H1 (cell line): ENCODE measurements around the gene BRCA2. TPM values are rescaled to one million over a fixed set of nuclear protein-coding genes. Genes with fewer than 3 reads are reported as not detected.

Experiments
- ATF2 ChIP-seq: IDR thresholded peaks from 2 replicates; pipeline ENCODE4 v1.6.1; 2012; ENCODE audit warnings: low read length, inconsistent platforms
- BRCA1 ChIP-seq: IDR thresholded peaks from 2 replicates; pipeline ENCODE4 v1.6.1; 2012; ENCODE audit warnings: low read depth, low read length, improper control_type of control experiment
- CBX8 ChIP-seq: fragments of 300-800, 300-1000 bp; sonication (generic); IDR thresholded peaks from 2 replicates; pipeline ENCODE4 v1.7.1; 2016; ENCODE audit warnings: low read depth, low read length, borderline replicate concordance
- CREB1 ChIP-seq: IDR thresholded peaks from 2 replicates; pipeline ENCODE4 v1.6.1; 2012; ENCODE audit warnings: inconsistent platforms
- EZH2 ChIP-seq: fragments of 200-600 bp; sonication (generic); IDR thresholded peaks from 2 replicates; pipeline ENCODE4 v1.7.1; 2012; ENCODE audit warnings: low read depth, mild to moderate bottlenecking, moderate library complexity, low read length, inconsistent platforms; ENCODE audit not compliant: severe bottlenecking
- KDM5A ChIP-seq: fragments of 200-600 bp; IDR thresholded peaks from 2 replicates; pipeline ENCODE4 v1.7.1; 2012; ENCODE audit warnings: mild to moderate bottlenecking, low read length, inconsistent platforms, mixed read lengths
- NANOG ChIP-seq: IDR thresholded peaks from 2 replicates; pipeline ENCODE4 v1.6.1; 2011; ENCODE audit warnings: low read length, low read depth, mild to moderate bottlenecking, inconsistent platforms; ENCODE audit not compliant: insufficient read depth, poor library complexity, severe bottlenecking
- RBBP5 ChIP-seq: IDR thresholded peaks from 2 replicates; pipeline ENCODE4 v1.7.1; 2012; ENCODE audit warnings: low read depth, mild to moderate bottlenecking, inconsistent platforms, low read length, moderate library complexity, borderline replicate concordance
- RFX5 ChIP-seq: IDR thresholded peaks from 2 replicates; pipeline ENCODE4 v1.6.1; 2011; ENCODE audit warnings: low read depth, low read length, improper control_type of control experiment, borderline replicate concordance
- SIN3A ChIP-seq, 2 experiments: IDR thresholded peaks in 1 of 2; conservative IDR thresholded peaks in 1 of 2; 2 replicates each; pipeline ENCODE4 v1.6.1; 2011 to 2012; ENCODE audit warnings: low read length in 2 of 2, improper control_type of control experiment in 1 of 2, low read depth in 1 of 2, mild to moderate bottlenecking in 1 of 2
- SIRT6 ChIP-seq: IDR thresholded peaks from one replicate; pipeline ENCODE4 v1.7.1; 2012; ENCODE audit warnings: low read length, inconsistent platforms
- SP2 ChIP-seq: IDR thresholded peaks from 2 replicates; pipeline ENCODE4 v1.6.1; 2012; ENCODE audit warnings: mild to moderate bottlenecking, low read length, inconsistent platforms
- TEAD4 ChIP-seq: IDR thresholded peaks from 2 replicates; pipeline ENCODE4 v1.6.1; 2012; ENCODE audit warnings: low read depth, low read length, inconsistent platforms, mixed read lengths
- ZNF274 ChIP-seq: IDR thresholded peaks from 2 replicates; pipeline ENCODE4 v1.7.0; 2012; ENCODE audit warnings: low read length, borderline replicate concordance; ENCODE audit errors: extremely low read depth
- polyA plus RNA-seq, 7 experiments: library from polyadenylated mRNA; depleted of rRNA in 3 of 7; stranded (reverse) in 5 of 7; unstranded in 2 of 7; fragments of >200 nt in 5 of 7; fragments of 200-250 nt in 2 of 7; gene quantifications; 1 replicate in 5 of 7; 2 replicates in 1 of 7; 4 replicates in 1 of 7; pipeline versions ENCODE4 v1.2.1 to v1.2.3, GENCODE V29; 2011 to 2013; ENCODE audit warnings: missing spikeins in 2 of 7, mixed read lengths in 2 of 7
- total RNA-seq: library from RNA; stranded (reverse); fragmentation: NEBNext Ultra II Directional; extraction: Animal tissue kit (Norgen Biotek cat#: 25700); gene quantifications from 2 replicates; pipeline ENCODE4 v1.2.1, GENCODE V29; 2021

Gene BRCA2
- total and polyA plus RNA-seq, 2 of the 8 experiments (the other 6 are each of a cell fraction or from before 2014, with no cell fraction given) = 4.2 to 24.9 TPM

- TF ChIP-seq ATF2 (no peak), SIRT6 (no peak), EZH2 (no peak), NANOG (no peak), SP2 (no peak), RFX5 (no peak), BRCA1 (no peak), ZNF274 (no peak), KDM5A (no peak), CBX8 (no peak), RBBP5 (no peak), CREB1 (peak; percentile 82), TEAD4 (no peak), SIN3A (conservative IDR thresholded peaks at IDR 0.05 in 1 of 2, IDR thresholded peaks at IDR 0.05 in 1 of 2; ENCODE audit: low read depth in 1 of 2, low read length in 2 of 2) (peak; percentile 45 to 79; a peak in 1 of 4 replicates)
Measured at GRCh38 chr13:32426990-32427851, 111.9 kb downstream of the BRCA2 start (continued).
